Glomerular endothelial cell (primary cell): Measurements from ENCODE around the gene ZNF491. TPM values are rescaled to one million over a fixed set of nuclear protein-coding genes. Genes with fewer than 3 reads are reported as not detected.
"Not testable (repeated sequence)": the region's sequence is repeated elsewhere in the genome, so short reads cannot be mapped to it uniquely, and the experiment has no call there.

ENCODE experiments used
- DNase-seq: peaks from one replicate; pipeline ENCODE4 v3.0.0-alpha.2; 2011; ENCODE audit warnings: low read depth, low spot score; ENCODE audit errors: extremely low read depth
- total RNA-seq: library from RNA; depleted of rRNA; stranded (reverse); fragments of >200 nt; gene quantifications from 2 replicates; pipeline ENCODE4 v1.2.3, GENCODE V29; 2015

Gene ZNF491
- 1.2 and 3.1 TPM in 2 replicates for total RNA-seq

- no peak for DNase-seq
Observed at GRCh38 chr19:11798391-11799330, at the start of gene ZNF491. TSS of gene ZNF491 (plus strand) at chr19:11798523. CDS start at chr19:11805954, 7,431 bp downstream.

GRCh38 chr19:11749751-11750150 lies 48.6 kb upstream of the ZNF491 start:
- DNase-seq = no peak

GRCh38 chr19:11752244-11752736 lies 46.0 kb upstream of the ZNF491 start:
- DNase-seq = no peak

GRCh38 chr19:11754663-11755062 lies 43.7 kb upstream of the ZNF491 start:
- no peak for DNase-seq

GRCh38 chr19:11756965-11757364 lies 41.4 kb upstream of the ZNF491 start:
- DNase-seq = no peak

- no peak for DNase-seq
Observed at GRCh38 chr19:11759805-11760204, 38.5 kb upstream of the ZNF491 start.

- DNase-seq = no peak
Observed at GRCh38 chr19:11763117-11763516, 35.2 kb upstream of the ZNF491 start.

GRCh38 chr19:11763611-11764010 lies 34.7 kb upstream of the ZNF491 start:
- DNase-seq = no peak

- DNase-seq = peak; percentile 67
Observed at GRCh38 chr19:11766597-11767591, 31.4 kb upstream of the ZNF491 start, which contains the start of gene ZNF441. TSS of gene ZNF441 (plus strand) at chr19:11767000. CDS start at chr19:11767194, 194 bp downstream.

- no peak for DNase-seq
Observed at GRCh38 chr19:11767633-11768133, 30.6 kb upstream of the ZNF491 start.

GRCh38 chr19:11769995-11770394 lies 28.3 kb upstream of the ZNF491 start:
- no peak for DNase-seq

- not testable (repeated sequence) for DNase-seq
Observed at GRCh38 chr19:11771520-11771919, 26.8 kb upstream of the ZNF491 start.

- not testable (repeated sequence) for DNase-seq
Observed at GRCh38 chr19:11776669-11777068, 21.7 kb upstream of the ZNF491 start.

- DNase-seq = no peak
Observed at GRCh38 chr19:11780431-11781020, 17.8 kb upstream of the ZNF491 start.

GRCh38 chr19:11781295-11782057 lies 16.8 kb upstream of the ZNF491 start:
- DNase-seq = no peak

GRCh38 chr19:11783767-11784166 lies 14.6 kb upstream of the ZNF491 start:
- no peak for DNase-seq

- DNase-seq = no peak
Observed at GRCh38 chr19:11784356-11784755, 14.0 kb upstream of the ZNF491 start.

GRCh38 chr19:11787536-11787935 lies 10.8 kb upstream of the ZNF491 start:
- no peak for DNase-seq

- no peak for DNase-seq
Observed at GRCh38 chr19:11792942-11793341, 5.4 kb upstream of the ZNF491 start.

GRCh38 chr19:11797491-11797890 lies 832 bp upstream of the ZNF491 start:
- peak; percentile 63 for DNase-seq
